ENCODE results near the gene PROSER3.
"Not testable (repeated sequence)": the region's sequence is repeated elsewhere in the genome, so short reads cannot be mapped to it uniquely, and the experiment has no call there.

The PROSER3 gene

DNA sequence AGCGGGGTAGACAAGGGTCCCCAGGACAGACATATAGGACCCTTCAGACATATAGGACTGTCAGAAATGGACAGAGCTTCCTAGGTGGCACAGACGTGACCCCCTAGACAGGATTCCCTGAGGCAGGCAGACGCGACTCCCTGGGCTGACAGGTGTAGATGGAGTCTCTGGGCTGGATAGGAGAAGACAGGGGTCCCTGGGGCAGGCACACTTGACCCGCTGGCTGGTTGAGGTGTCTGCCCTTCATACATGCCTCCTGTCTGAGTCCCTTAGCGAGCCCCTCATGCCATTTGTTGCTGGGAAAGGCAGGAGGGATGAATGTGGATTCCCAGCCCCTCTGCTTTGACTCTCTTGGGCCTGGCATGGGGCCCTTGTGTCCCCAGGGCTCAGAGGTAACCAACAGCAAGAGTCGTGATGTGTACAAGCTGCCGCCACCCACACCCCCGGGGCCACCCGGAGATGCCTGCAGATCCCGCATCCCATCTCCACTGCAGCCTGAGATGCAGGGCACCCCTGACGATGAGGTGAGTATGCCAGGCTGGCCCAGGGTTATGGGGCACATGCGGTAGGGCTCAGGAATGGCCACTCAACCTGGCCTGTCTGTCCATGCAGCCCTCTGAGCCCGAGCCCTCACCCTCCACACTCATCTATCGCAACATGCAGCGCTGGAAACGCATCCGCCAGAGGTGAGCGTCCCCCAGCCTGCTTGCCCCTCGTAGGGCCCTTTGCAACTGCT is 4.2 kb upstream of the PROSER3 start:
- DNase-seq (ENCODE audit: low read depth in 2 of 2) = no peak

DNA sequence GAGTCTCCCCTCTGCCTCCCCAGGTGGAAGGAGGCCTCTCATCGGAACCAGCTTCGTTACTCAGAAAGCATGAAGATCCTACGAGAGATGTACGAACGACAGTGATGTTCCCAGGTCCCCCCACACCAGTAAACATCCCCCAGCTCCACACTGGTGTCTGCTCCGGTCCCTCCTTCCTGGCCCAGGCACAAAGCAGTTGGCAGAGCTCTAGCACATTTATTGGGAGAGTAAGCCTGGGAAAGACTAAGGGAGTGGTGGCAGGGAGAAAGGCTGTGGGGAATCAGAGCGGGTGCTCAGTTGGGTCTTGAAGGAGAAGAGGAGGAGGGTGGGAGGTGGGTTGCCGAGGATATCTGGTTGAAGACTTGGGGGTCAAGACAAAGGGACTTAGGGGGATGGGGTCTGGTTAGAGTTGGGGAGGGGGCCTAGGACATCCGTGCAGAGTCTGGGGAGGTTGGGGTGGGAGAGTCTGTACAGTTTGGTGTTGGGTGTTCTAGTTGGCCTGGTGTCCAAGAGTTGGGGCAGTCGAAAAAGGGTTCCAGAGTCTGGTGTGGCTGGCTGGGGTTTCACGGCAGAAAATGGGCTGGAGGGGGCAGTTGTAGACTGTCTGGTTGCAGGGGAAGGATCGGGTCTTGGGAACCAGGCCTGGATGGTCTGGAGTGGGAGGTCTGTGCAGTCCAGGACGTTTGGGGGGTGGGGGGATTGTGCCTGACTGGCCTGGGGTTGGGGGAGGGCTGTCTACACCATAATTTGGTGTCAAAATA is 3.4 kb upstream of the PROSER3 start:
- no peak for DNase-seq (ENCODE audit: low read depth in 2 of 2)

DNA sequence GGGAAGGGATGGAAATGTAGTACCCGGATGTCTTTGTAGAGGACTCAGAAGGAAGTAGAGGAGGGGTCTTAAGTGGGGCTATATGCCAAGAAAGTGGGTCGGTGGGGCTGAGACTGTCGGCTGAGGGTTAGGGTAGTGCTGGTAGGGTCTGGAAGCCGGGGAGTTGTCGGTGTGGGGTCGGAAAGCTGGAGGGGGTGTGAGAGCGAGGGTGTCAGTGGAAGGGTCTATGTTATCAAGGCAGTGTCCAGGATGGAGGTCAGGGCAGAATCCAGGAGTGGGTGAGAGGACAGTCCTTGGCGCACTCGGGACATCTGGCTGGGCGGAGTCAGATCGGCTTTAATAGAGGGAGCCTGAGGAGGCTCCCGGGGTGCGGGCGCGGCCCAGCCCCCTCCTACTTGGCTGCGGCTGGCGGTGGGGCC is 2.8 kb upstream of the PROSER3 start:
- no peak for DNase-seq (ENCODE audit: low read depth in 2 of 2)

DNA sequence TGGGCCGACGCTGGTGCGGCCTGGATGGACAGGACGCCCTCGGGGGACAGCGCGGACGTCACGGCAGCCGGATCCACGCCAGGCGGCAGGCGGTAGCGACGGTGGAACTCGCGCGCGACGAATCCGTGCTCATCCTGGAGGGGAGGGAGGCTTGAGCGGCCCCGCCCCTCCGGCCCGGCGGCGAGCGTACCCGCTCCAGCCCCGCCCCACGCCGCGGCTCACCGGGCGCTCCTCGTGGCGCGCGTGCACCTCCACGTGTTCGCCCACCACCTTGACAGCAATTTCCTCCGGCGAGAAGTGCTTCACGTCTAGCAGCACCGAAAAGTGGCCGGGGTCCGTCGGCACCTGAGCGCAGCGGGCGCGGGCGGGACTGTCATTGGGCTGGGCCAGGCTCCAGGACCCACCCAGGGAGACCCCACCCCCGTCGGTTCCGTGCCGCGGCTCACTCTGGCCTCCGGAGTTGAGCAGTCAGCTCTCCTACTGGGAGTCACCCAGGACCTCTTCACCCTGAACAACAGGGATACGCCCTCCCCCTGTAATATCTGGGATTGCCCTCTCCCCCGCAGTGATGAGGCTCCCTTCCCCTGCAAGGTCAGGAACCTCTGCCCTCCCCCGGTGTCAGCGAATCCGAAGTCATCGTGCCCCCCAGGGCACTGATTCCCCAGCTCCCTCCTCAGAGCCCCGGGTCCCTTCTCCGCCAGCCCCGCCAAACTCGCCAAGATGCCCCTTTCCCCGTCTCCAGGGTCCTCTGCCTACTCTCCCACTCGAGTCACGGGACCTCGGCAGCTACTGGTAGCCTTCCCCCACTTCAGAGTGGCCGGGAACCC is 2.2 kb upstream of the PROSER3 start:
- DNase-seq (ENCODE audit: low read depth in 2 of 2) = peak in 1 of 2 donors; percentile 66

DNA sequence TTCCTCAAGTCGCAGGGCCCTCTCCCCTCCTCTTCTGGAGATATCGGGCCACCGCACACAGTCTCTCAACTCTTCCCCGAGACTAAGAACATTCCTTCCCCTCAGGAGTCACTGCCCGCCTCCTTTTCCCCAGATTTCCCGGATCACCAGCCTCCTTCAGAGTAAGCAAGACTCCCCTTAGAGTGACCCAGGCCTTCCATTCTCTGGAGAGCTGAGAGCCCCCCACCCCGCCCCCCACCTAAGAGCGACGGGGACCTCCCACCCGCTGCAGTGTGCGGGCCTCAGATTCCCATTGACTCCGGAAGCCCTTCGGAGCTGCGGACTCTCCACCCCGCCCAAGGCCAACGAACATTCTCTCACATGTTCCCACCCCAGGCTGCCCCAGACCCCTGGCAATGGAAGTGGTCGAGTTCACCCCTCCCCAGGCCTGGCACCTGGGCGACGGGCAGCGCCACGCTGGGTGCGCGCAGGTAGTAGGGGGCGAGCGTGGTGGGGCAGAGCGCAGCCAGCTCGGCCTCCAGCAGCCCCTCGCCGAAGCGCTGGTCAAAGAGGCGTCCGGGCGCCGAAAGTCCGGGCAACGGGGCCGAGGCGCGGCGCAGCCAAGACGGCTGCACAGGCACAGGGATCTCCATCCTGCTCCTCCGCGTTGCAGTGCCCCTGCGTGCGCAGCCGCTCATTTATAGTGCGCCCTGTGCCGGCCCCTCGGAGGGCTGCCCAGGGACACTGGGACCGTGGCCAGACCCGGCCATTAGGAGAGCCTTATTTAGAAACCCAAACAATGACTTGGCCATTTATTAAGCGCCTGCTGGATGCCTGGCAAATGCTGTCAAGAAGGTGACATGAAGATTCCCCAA is 1.4 kb upstream of the PROSER3 start, which contains the start of gene HSPB6:
Gene HSPB6, minus strand, starts transcription at position 653 of the 854 bp plus-strand sequence. Its CDS starts 21 bp downstream, at position 632.
- DNase-seq (ENCODE audit: low read depth in 2 of 2) = no peak

DNA sequence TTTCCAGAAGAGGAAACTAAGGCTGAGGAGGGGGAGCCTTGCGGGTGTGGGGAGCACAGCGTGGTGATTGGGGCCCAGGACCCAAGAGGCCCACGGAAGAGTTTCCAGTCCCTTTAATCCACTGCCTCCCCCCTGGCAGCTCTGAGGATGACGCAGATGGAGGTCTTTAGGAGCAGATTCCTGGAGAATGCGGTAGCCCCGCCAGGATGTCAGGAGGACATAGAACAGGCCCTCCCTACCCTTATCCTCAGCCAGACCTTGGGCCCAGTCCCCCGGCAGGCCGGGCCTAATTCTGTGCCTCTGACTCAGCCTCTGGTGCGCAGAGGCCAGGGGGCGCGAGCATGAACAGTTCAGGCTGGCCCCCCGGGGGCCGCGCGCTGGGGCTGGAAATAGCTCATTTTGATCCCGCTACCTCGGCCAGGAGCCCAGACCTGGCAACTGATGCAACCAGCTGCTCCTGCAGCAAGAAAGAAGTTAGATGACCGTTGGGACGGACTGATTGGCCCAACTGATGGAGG is 686 bp upstream of the PROSER3 start:
- no peak for DNase-seq (ENCODE audit: low read depth in 2 of 2)

DNA sequence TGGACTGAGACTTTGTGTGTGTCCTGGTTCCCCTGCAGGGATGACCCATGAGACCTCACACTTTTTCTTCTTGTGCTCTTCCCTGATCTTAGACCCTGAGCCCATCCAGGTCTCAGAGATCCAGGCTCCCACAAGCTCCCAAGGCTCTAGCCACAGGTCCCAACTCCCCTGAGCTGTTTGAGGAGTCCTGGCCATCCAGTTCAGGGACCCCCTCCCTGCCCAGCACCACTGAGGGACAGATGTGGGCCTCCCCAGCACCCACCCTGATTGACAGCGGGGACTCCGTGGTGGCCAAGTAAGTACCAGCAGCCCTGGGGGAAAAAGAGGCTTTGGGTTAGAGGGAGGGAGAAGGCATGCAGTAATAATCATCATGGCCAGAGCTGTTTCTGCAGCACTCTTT is 1.7 kb downstream of the PROSER3 start:
- DNase-seq (ENCODE audit: low read depth in 2 of 2) = no peak

DNA sequence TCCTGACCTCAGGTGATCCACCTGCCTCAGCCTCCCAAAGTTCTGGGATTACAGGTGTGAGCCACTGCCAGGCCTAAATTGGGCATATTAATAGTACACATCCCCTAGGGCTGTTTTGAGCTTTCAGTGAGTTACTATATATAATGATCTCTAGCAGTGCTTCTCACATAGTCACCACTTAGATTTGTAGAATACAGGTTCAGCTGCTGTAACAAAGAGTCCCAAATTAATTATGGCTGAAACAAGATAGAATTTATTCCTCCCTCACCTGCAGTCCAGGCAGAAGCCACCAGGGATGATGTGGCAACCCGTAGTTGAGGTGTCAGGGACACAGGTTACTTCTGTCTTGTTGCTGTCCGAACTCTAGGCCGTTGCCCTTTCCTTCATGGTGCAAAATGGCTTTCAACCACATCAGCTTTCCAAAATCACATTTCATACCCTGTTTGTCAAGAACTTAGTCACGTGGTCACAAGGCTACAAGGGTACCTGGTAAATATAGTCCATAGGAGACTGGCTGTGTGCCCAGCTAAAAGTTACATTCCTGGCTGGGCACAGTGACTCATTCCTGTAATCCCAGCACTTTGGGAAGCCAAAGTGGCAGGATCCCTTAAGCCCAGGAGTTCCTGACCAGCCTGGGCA is 2.9 kb downstream of the PROSER3 start:
- no peak for DNase-seq (ENCODE audit: low read depth in 2 of 2)

DNA sequence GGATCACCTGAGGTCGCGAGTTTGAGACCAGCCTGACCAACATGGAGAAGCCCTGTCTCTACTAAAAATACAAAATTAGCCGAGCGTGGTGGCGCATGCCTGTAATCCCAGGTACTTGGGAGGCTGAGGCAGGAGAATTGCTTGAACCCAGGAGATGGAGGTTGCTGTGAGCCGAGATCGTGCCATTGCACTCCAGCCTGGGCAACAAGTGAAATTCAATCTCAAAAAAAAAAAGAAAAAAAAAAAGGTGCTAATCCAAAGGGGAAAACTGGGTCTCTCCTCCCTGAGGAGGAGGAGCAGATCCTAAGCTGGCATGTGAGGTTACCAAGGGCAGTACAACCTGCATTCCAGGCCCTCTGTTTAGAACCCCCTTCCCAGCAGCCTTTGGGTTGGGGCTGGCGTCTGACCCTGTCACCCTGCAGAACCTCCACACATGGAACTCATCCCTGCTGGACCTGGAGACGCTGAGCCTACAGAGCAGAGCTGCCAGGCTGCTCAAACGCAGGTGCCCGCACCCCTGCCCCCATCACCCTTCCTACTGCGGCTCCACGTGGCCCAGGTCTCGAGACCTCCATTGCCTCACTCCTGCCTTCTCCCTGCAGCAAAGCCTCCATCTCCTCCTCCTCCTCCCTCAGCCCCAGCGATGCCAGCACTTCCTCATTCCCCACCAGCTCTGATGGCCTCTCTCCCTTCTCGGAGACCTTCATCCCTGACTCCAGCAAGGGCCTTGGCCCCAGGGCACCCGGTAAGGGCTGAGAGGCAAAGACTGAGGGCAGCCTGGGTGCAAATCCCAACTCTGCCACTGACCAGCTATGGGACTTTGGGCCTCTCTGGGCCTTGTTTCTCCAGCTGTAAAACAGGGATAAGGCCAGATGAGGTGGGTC is 6.7 kb downstream of the PROSER3 start:
- DNase-seq (ENCODE audit: low read depth in 2 of 2) = no peak

DNA sequence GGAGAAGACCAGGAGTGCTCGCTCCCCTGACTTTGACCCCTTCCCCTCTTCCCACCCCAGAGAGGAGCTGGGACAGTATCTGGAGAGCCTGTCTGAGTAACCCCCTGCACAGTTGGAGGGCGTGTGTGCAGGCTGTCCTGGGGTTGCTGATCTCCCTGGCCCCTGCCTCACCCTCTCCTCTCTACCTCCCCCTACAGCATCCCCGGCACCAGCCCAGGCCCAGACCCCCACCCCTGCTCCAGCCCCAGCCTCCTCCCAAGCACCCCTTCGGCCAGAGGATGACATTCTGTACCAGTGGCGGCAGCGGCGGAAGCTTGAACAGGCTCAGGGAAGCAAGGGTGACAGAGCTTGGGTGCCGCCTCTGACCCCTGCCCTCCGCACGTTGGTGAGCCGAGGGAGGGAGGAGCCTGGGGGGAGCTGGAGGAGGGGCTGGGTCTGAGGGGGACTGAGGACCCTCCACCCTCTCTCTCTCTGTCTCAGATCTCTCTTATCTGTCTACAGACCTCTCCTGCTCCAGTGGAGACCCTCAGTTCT is 8.7 kb downstream of the PROSER3 start:
- DNase-seq (ENCODE audit: low read depth in 2 of 2) = no peak

DNA sequence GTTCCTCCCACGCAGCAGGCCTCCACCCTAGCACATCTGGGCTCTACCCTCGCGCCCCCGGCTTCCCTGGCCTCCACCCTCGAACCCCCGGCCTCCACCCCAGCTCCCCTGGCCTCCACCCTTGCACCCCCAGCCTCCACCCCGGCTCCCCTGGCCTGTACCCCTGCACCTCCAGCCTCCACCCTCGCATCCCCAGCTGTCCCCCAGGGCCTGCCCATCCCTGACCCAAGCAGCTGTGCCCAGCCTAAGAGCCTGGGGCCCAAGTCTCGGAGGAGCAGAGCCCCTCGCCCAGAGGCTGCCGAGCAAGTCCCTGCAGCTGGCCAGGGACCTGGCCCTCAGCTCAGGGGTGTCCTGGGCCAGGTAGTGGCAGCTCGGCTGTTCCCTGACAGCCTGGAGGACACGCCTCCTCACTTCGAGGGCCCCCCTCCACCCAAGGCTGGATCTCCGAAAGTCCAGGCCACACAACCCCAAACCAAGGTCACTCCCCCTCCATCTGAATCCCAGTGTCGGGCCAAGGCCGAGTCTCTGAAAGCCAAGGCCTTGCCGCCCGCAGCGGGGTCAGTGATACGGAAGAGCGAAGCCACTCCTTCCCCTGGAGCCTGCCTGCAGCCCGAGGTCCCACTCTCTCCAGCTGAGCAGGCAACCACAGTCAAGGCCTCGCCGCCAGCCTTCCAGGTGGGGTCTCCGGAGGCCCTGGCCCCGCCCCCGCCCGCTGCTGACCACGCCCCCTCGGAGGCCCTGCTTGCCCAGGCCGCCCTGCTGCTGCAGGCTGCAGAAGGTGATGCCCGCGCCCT is 9.5 kb downstream of the PROSER3 start:
- DNase-seq (ENCODE audit: low read depth in 2 of 2) = no peak

DNA sequence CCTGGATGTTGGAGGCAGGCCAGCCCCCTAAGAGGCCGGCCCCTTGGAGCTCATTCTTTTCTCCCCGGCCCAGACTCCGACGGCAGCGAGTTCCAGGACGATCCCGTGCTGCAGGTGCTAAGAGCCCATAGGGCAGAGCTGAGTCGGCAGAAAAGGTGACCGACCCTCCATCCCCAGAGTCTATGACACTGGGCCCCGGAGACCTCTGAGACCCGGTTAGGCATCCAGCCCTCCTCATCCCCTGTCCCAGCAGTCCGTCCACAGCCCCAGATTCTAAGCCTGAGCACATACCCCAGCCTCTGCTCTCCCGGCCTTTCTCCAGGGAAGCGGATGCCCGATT is 10.1 kb downstream of the PROSER3 start:
- DNase-seq (ENCODE audit: low read depth in 2 of 2) = no peak

DNA sequence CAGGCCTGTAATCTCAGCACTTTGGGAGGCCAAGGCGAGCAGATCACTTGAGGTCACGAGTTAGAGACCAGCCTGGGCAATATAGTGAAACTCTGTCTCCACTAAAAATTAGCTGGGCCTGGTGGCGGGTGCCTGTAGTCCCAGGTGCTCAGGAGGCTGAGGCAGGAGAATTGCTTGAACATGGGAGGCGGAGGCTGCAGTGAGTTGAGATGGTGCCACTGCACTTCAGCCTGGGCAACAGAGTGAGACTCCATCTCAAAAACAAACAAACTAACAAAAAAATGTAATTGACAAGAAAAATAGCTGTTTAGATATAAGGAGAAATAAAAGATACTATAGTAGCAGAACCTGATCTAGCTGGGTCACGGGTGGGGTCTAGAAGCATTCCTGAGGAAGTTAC is 14.4 kb downstream of the PROSER3 start:
- DNase-seq (ENCODE audit: low read depth in 2 of 2) = not testable (repeated sequence)

DNA sequence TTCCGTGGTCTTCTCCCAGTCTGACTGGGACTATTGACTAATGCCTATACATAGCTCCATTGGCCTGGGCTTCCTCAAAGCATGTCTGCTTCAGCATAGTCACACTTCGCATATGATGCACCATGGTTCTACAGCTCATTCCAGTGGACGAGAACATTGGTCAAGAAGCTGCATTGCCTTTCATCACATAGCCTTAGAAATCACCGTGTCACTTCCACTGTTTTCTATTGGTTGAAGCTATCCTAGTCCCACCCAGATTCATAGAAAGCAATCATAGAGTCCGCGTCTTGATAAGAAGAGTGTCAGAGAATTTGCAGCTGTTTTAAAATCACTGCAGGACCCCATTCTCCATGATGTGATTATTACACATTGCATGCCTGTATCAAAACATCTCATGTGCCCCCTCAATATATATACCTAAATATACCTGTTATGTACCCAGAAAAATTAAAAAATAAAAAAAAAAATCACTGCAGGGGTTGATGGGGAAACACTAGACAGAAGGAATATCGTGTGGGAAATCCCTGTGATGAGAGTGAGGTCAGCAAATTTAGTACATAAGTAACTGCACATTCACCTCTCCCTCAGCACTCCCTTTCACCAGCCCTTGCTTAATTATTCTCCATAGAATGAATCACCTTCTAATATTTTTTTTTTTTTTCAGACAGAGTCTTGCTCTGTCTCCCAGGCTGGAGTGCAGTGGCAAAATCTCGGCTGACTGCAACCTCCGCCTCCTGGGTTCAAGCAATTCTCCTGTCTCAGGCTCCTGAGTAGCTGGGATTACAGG is 15.2 kb downstream of the PROSER3 start:
- no peak for DNase-seq (ENCODE audit: low read depth in 2 of 2)

DNA sequence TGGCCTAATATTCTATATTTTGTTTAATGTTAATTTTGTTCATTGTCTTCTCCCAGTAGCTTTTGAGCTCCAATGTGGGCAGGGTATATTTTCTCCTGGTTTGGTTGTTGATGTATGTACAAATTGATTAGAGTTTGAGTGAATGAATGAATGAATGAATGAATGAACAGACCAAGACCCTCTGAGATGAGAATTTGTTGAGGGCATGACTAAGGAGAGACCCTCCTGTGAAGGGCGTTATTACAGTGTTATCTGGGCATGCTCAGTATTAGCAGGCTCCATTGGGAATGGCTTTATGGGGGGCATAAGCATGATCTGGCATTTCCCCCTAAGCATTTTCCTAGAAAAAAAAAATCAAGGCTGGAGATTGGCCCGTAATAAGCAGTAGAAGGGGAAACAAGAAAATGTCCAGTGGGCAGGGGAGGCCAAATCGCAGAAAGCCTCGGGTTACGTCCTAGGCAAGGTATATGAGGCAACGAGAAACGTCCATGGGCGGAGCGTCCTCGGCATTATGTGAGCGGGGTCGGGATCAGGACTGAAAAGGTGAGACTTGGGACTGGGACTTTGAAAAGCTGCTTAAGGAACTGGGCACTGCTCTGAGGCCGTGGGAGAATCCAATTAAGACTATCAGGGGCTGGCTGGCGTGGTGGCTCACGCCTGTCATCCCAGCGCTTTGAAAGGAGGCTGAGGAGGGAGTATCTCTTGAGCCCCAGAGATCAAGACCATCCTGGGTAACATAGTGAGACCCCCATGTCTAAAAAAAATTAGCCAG is 16.5 kb downstream of the PROSER3 start:
- DNase-seq (ENCODE audit: low read depth in 2 of 2) = no peak

DNA sequence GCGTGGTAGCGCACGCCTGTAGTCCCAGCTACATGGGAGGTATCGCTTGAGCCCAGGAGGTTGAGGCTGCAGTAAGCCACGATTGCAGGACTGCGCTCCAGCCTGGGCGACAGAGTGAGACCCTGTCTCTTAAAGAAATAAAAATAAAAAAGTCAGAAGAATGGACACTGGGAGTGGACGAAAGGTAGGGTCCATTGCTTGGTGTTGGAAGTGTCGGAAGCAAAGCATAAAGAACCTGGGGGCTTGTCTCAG is 17.0 kb downstream of the PROSER3 start:
- DNase-seq (ENCODE audit: low read depth in 2 of 2) = no peak

Data from stimulated activated CD8-positive, alpha-beta memory T cell treated with anti-CD3 and anti-CD28 coated beads, Interleukin-7, amount 100 ng/mL, for 4 hours (primary cell).